Measurements from ENCODE around the gene PLA2G2A. TPM values are rescaled to one million over a fixed set of nuclear protein-coding genes. Genes with fewer than 3 reads are reported as not detected.
"Not testable (repeated sequence)": the region's sequence is repeated elsewhere in the genome, so short reads cannot be mapped to it uniquely, and the experiment has no call there.

Gene PLA2G2A
- total and polyA plus RNA-seq, 5 donors from 2014 or later: not detected

GRCh38 chr1:19998823-19999222 is 19.4 kb upstream of the PLA2G2A start:
- ATAC-seq (ENCODE audit: low read depth in 2 of 2); H3K27ac Mint-ChIP-seq; DNase-seq; H3K4me1 Mint-ChIP-seq; H3K9me3 Mint-ChIP-seq; H3K4me1 ChIP-seq (ENCODE audit: control insufficient read depth, insufficient read depth, low read length, poor library complexity, severe bottlenecking); H3K4me3 ChIP-seq (ENCODE audit: low read depth, low read length); H3K27ac ChIP-seq (ENCODE audit: insufficient read depth, low read length, poor library complexity, severe bottlenecking); H3K36me3 Mint-ChIP-seq; H3K9me3 ChIP-seq (ENCODE audit: control insufficient read depth in 2 of 2, low read length in 2 of 2); H3K36me3 ChIP-seq (ENCODE audit: control insufficient read depth, insufficient read depth, low read length); H3K27me3 ChIP-seq (ENCODE audit: control insufficient read depth, insufficient read depth, low read length); H3K4me3 Mint-ChIP-seq: not testable (repeated sequence)
- H3K27me3 Mint-ChIP-seq: peaks cover 48% of the 10 kb centered on the region

- no peak overlapping the region for H3K4me3 ChIP-seq (ENCODE audit: low read depth, low read length)
- H3K9me3 Mint-ChIP-seq: peaks cover 0 to 7% (median 0%) of the 10 kb centered on the region in 7 donors
- ATAC-seq (ENCODE audit: low read depth in 2 of 2) (no peak), DNase-seq (no peak)
- H3K27ac ChIP-seq (ENCODE audit: insufficient read depth, low read length, poor library complexity, severe bottlenecking): no peak overlapping the region
- no peaks in the 10 kb centered on the region for H3K4me1 ChIP-seq (ENCODE audit: control insufficient read depth, insufficient read depth, low read length, poor library complexity, severe bottlenecking)
- H3K9me3 ChIP-seq (ENCODE audit: control insufficient read depth in 2 of 2, low read length in 2 of 2): no peaks in the 10 kb centered on the region
- no peaks in the 10 kb centered on the region for H3K4me1 Mint-ChIP-seq
- H3K36me3 Mint-ChIP-seq: no peaks in the 10 kb centered on the region
- H3K36me3 ChIP-seq (ENCODE audit: control insufficient read depth, insufficient read depth, low read length): no peaks in the 10 kb centered on the region
- peaks cover 32% of the 10 kb centered on the region for H3K27me3 Mint-ChIP-seq
- peaks cover 8% of the 10 kb centered on the region for H3K27me3 ChIP-seq (ENCODE audit: control insufficient read depth, insufficient read depth, low read length)
- no peak overlapping the region for H3K4me3 Mint-ChIP-seq
- no peak overlapping the region for H3K27ac Mint-ChIP-seq
Observed at GRCh38 chr1:19990689-19991088, 11.3 kb upstream of the PLA2G2A start.

- not testable (repeated sequence) for H3K9me3 Mint-ChIP-seq; H3K36me3 Mint-ChIP-seq; H3K27me3 ChIP-seq (ENCODE audit: control insufficient read depth, insufficient read depth, low read length); DNase-seq; H3K4me1 Mint-ChIP-seq; H3K4me3 Mint-ChIP-seq; H3K4me3 ChIP-seq (ENCODE audit: low read depth, low read length); H3K27ac Mint-ChIP-seq; H3K36me3 ChIP-seq (ENCODE audit: control insufficient read depth, insufficient read depth, low read length); ATAC-seq (ENCODE audit: low read depth in 2 of 2); H3K9me3 ChIP-seq (ENCODE audit: control insufficient read depth in 2 of 2, low read length in 2 of 2); H3K4me1 ChIP-seq (ENCODE audit: control insufficient read depth, insufficient read depth, low read length, poor library complexity, severe bottlenecking); H3K27ac ChIP-seq (ENCODE audit: insufficient read depth, low read length, poor library complexity, severe bottlenecking)
- H3K27me3 Mint-ChIP-seq: peaks cover 32% of the 10 kb centered on the region
Observed at GRCh38 chr1:19990182-19990582, 10.8 kb upstream of the PLA2G2A start.

GRCh38 chr1:19988267-19989006 is 9.0 kb upstream of the PLA2G2A start:
- DNase-seq (no peak), ATAC-seq (ENCODE audit: low read depth in 2 of 2) (no peak)
- peaks cover 27% of the 10 kb centered on the region for H3K27me3 Mint-ChIP-seq
- H3K4me3 ChIP-seq (ENCODE audit: low read depth, low read length): no peak overlapping the region
- H3K27ac ChIP-seq (ENCODE audit: insufficient read depth, low read length, poor library complexity, severe bottlenecking): no peak overlapping the region
- no peaks in the 10 kb centered on the region for H3K4me1 ChIP-seq (ENCODE audit: control insufficient read depth, insufficient read depth, low read length, poor library complexity, severe bottlenecking)
- H3K9me3 ChIP-seq (ENCODE audit: control insufficient read depth in 2 of 2, low read length in 2 of 2): no peaks in the 10 kb centered on the region
- no peaks in the 10 kb centered on the region for H3K36me3 ChIP-seq (ENCODE audit: control insufficient read depth, insufficient read depth, low read length)
- no peaks in the 10 kb centered on the region for H3K4me1 Mint-ChIP-seq
- H3K27ac Mint-ChIP-seq: no peak overlapping the region
- H3K36me3 Mint-ChIP-seq: no peaks in the 10 kb centered on the region
- H3K4me3 Mint-ChIP-seq: no peak overlapping the region
- peaks cover 8% of the 10 kb centered on the region for H3K27me3 ChIP-seq (ENCODE audit: control insufficient read depth, insufficient read depth, low read length)
- H3K9me3 Mint-ChIP-seq: peaks cover 0 to 7% (median 0%) of the 10 kb centered on the region in 7 donors

GRCh38 chr1:19987719-19988118 is 8.3 kb upstream of the PLA2G2A start:
- DNase-seq (no peak), ATAC-seq (ENCODE audit: low read depth in 2 of 2) (no peak)
- Histone ChIP-seq H3K36me3 (ENCODE audit: control insufficient read depth, insufficient read depth, low read length) (no peaks in the 10 kb centered on the region), H3K27me3 (ENCODE audit: control insufficient read depth, insufficient read depth, low read length) (peaks cover 8% of the 10 kb centered on the region), H3K4me3 (ENCODE audit: low read depth, low read length) (no peak overlapping the region), H3K27ac (ENCODE audit: insufficient read depth, low read length, poor library complexity, severe bottlenecking) (no peak overlapping the region), H3K9me3 (ENCODE audit: control insufficient read depth in 2 of 2, low read length in 2 of 2) (no peaks in the 10 kb centered on the region), H3K4me1 (ENCODE audit: control insufficient read depth, insufficient read depth, low read length, poor library complexity, severe bottlenecking) (no peaks in the 10 kb centered on the region)
- peaks cover 27% of the 10 kb centered on the region for H3K27me3 Mint-ChIP-seq
- H3K4me3 Mint-ChIP-seq: no peak overlapping the region
- H3K27ac Mint-ChIP-seq: no peak overlapping the region
- no peaks in the 10 kb centered on the region for H3K36me3 Mint-ChIP-seq
- H3K4me1 Mint-ChIP-seq: no peaks in the 10 kb centered on the region
- H3K9me3 Mint-ChIP-seq: peaks cover 0 to 4% (median 0%) of the 10 kb centered on the region in 7 donors

- peaks cover 20% of the 10 kb centered on the region for H3K27me3 Mint-ChIP-seq
- not testable (repeated sequence) for H3K27me3 ChIP-seq (ENCODE audit: control insufficient read depth, insufficient read depth, low read length); H3K36me3 Mint-ChIP-seq; H3K4me1 ChIP-seq (ENCODE audit: control insufficient read depth, insufficient read depth, low read length, poor library complexity, severe bottlenecking); H3K36me3 ChIP-seq (ENCODE audit: control insufficient read depth, insufficient read depth, low read length); ATAC-seq (ENCODE audit: low read depth in 2 of 2); H3K4me3 ChIP-seq (ENCODE audit: low read depth, low read length); H3K9me3 ChIP-seq (ENCODE audit: control insufficient read depth in 2 of 2, low read length in 2 of 2); H3K27ac Mint-ChIP-seq; H3K9me3 Mint-ChIP-seq; H3K27ac ChIP-seq (ENCODE audit: insufficient read depth, low read length, poor library complexity, severe bottlenecking); DNase-seq; H3K4me3 Mint-ChIP-seq; H3K4me1 Mint-ChIP-seq
Observed at GRCh38 chr1:19984409-19985016, 5.1 kb upstream of the PLA2G2A start.

GRCh38 chr1:19981507-19982312 is 2.3 kb upstream of the PLA2G2A start:
- Histone ChIP-seq H3K9me3 (ENCODE audit: control insufficient read depth in 2 of 2, low read length in 2 of 2) (no peaks in the 10 kb centered on the region), H3K4me3 (ENCODE audit: low read depth, low read length) (no peak overlapping the region), H3K27me3 (ENCODE audit: control insufficient read depth, insufficient read depth, low read length) (no peaks in the 10 kb centered on the region), H3K36me3 (ENCODE audit: control insufficient read depth, insufficient read depth, low read length) (no peaks in the 10 kb centered on the region), H3K4me1 (ENCODE audit: control insufficient read depth, insufficient read depth, low read length, poor library complexity, severe bottlenecking) (no peaks in the 10 kb centered on the region), H3K27ac (ENCODE audit: insufficient read depth, low read length, poor library complexity, severe bottlenecking) (no peak overlapping the region)
- no peaks in the 10 kb centered on the region for H3K4me1 Mint-ChIP-seq
- ATAC-seq (ENCODE audit: low read depth in 2 of 2) (no peak), DNase-seq (no peak)
- no peak overlapping the region for H3K4me3 Mint-ChIP-seq
- peaks cover 12% of the 10 kb centered on the region for H3K27me3 Mint-ChIP-seq
- no peaks in the 10 kb centered on the region for H3K36me3 Mint-ChIP-seq
- peaks cover 0 to 3% (median 0%) of the 10 kb centered on the region in 7 donors for H3K9me3 Mint-ChIP-seq
- no peak overlapping the region for H3K27ac Mint-ChIP-seq

Data from CD4-positive, CD25-positive, alpha-beta regulatory T cell (primary cell).